ENCODE measurements around the gene DPYD.

DNA sequence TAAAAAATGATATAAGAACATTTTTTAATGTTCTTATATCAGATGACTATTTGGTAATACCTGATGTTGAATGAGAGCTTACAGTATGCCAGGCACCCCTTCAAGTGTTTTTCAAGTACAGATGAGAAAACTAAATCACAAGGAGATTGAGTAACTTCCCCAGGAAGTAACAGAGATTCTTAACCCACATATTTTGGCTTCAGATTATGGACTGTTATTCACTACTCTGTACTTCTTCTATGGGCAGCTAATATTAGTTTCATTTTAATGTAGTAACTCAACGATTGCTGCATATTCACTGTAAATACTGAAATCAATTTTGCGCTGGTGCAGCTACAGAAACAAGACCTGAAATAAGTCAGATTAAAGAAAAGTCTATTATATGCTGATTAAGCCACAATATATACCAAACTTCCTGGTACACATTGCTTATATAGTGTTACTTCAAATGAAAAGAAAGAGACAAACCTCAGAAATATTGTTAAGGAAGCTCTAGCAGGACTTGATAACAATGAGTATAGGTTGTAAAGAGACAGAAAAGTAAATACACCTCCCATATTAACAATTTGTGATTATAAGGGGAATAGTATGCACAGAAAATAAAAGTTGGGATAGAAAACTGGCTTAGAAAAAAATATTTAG lies 19.7 kb downstream of the DPYD start:
- no peak for TF ChIP-seq NFRKB (IDR thresholded peaks at IDR 0.05)
- TF ChIP-seq BHLHE40 (IDR thresholded peaks at IDR 0.05; ENCODE audit: borderline replicate concordance) = no peak
- TF ChIP-seq ARNT (IDR thresholded peaks at IDR 0.05) = no peak
- no peak for TF ChIP-seq HDGF (IDR thresholded peaks at IDR 0.05; ENCODE audit: borderline replicate concordance)
- no peak for TF ChIP-seq SP1 (IDR thresholded peaks at IDR 0.05)
- no peak for TF ChIP-seq FOXM1 (IDR thresholded peaks at IDR 0.05; ENCODE audit: borderline replicate concordance)
- no peak for TF ChIP-seq FOXA1 (IDR thresholded peaks at IDR 0.05)
- no peak for TF ChIP-seq TARDBP (IDR thresholded peaks at IDR 0.05)
- TF ChIP-seq FOXK2 (IDR thresholded peaks at IDR 0.05) = no peak

All from HEK293T (cell line).